ENCODE measurements around the gene INTS11. TPM values are rescaled to one million over a fixed set of nuclear protein-coding genes. Genes with fewer than 3 reads are reported as not detected.

The INTS11 gene
- total and polyA plus RNA-seq, 2 of the 13 experiments (the other 11 are each of a cell fraction or from before 2014, with no cell fraction given), result 52.8 to 94.8 TPM

DNA sequence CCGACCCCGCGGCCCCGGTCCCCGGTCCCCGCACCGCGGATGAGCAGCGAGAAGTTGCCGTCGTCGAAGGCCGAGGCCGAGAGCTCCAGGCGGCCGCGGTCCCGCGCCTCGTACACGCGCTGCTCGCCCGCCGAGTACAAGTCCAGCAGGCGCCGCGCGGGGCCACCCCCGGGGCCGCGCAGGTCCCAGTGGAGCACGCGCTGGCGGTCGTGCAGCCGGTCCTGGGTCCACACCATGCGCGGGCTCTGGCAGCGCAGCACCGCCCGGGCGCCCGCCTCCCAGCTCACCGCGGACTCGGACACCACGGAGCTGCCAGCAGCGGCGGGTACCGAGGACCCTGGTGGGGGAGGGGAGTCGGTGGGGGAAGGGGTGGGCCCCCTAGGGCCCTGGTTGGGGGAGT is 31.0 kb upstream of the INTS11 start:
- no peak overlapping the region for H3K4me2 ChIP-seq (ENCODE audit: low read depth, low read length)
- peaks cover 52% of the 10 kb centered on the region for H3K4me1 ChIP-seq (ENCODE audit: insufficient read depth, low read length)

More for the DNA sequence above, 31.0 kb upstream of the INTS11 start:
- no peak for DNase-seq (ENCODE audit: low spot score)
- no TSS peak for BruUV-seq (replicated peaks)
- FAIRE-seq, result no peak
- intact Hi-C loops (cut with micrococcal nuclease; ENCODE audit: unreplicated experiment) (no loop called here), in situ Hi-C loops (cut with HindIII; ENCODE audit: extremely low pct_ligation_motif_present, low pct_unique_long_range_greater_than_20kb) (no loop called here)
- no peaks in the 10 kb centered on the region for H3K9me3 ChIP-seq (ENCODE audit: low read length)
- H3K9ac ChIP-seq (ENCODE audit: insufficient read depth, low read depth, low read length), result no peak overlapping the region
- no peaks in the 10 kb centered on the region for H3K36me3 ChIP-seq (replicated peaks in 1 of 2; ENCODE audit: control insufficient read depth in 1 of 2, insufficient read depth in 2 of 2, low read length in 2 of 2)
- no peak overlapping the region for H2AFZ ChIP-seq (ENCODE audit: low read length)
- peaks cover 4% of the 10 kb centered on the region for H3K79me2 ChIP-seq (ENCODE audit: insufficient read depth, low read length)
- no peak overlapping the region; a peak in 1 of 6 replicates for H3K4me3 ChIP-seq (replicated peaks in 1 of 3; ENCODE audit: insufficient read depth in 1 of 3, low read depth in 2 of 3, low read length in 3 of 3)
- H3K27me3 ChIP-seq (ENCODE audit: control insufficient read depth in 1 of 2, insufficient read depth in 2 of 2, low read length in 2 of 2), result no peaks in the 10 kb centered on the region
- 74% methylated on average over 35 of the region's 52 CpGs for WGBS (ENCODE audit: low lambda C conversion rate)
- CTCF ChIA-PET (ENCODE audit: low intra/inter-chr PET ratio, low total read pairs), result no interaction called here
- no peak overlapping the region for H3K27ac ChIP-seq (ENCODE audit: extremely low read length, insufficient read depth, low read length)
- POLR2A ChIA-PET, result interaction anchor here (0.7 to 1.0 kb wide), 2 partner anchors 20 kb away, joined by 3 to 4 read pairs; no protein-coding TSS in a partner anchor
- no peak for ATAC-seq
- TF ChIP-seq MAX (IDR thresholded peaks at IDR 0.05), result peak; percentile 68
- TF ChIP-seq MYNN (CRISPR knock-in tag; IDR thresholded peaks at IDR 0.05; ENCODE audit: low read depth), result no peak
- TF ChIP-seq, protein P1, sequence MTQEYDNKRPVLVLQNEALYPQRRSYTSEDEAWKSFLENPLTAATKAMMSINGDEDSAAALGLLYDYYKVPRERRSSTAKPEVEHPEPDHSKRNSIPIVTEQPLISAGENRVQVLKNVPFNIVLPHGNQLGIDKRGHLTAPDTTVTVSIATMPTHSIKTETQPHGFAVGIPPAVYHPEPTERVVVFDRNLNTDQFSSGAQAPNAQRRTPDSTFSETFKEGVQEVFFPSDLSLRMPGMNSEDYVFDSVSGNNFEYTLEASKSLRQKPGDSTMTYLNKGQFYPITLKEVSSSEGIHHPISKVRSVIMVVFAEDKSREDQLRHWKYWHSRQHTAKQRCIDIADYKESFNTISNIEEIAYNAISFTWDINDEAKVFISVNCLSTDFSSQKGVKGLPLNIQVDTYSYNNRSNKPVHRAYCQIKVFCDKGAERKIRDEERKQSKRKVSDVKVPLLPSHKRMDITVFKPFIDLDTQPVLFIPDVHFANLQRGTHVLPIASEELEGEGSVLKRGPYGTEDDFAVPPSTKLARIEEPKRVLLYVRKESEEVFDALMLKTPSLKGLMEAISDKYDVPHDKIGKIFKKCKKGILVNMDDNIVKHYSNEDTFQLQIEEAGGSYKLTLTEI (CRISPR knock-in tag; conservative IDR thresholded peaks at IDR 0.05), result no peak
- TF ChIP-seq ZNF570 (CRISPR knock-in tag; IDR thresholded peaks at IDR 0.05; ENCODE audit: borderline replicate concordance), result no peak
- TF ChIP-seq, protein P2, sequence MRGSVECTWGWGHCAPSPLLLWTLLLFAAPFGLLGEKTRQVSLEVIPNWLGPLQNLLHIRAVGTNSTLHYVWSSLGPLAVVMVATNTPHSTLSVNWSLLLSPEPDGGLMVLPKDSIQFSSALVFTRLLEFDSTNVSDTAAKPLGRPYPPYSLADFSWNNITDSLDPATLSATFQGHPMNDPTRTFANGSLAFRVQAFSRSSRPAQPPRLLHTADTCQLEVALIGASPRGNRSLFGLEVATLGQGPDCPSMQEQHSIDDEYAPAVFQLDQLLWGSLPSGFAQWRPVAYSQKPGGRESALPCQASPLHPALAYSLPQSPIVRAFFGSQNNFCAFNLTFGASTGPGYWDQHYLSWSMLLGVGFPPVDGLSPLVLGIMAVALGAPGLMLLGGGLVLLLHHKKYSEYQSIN (CRISPR knock-in tag; IDR thresholded peaks at IDR 0.05; ENCODE audit: borderline replicate concordance), result no peak
- no peak for TF ChIP-seq STAG1 (CRISPR knock-in tag; IDR thresholded peaks at IDR 0.05)
- TF ChIP-seq ZMYM2 (CRISPR knock-in tag; IDR thresholded peaks at IDR 0.05), result no peak
- no peak for TF ChIP-seq ZFP36L2 (CRISPR knock-in tag; IDR thresholded peaks at IDR 0.05)
- TF ChIP-seq, protein P3, sequence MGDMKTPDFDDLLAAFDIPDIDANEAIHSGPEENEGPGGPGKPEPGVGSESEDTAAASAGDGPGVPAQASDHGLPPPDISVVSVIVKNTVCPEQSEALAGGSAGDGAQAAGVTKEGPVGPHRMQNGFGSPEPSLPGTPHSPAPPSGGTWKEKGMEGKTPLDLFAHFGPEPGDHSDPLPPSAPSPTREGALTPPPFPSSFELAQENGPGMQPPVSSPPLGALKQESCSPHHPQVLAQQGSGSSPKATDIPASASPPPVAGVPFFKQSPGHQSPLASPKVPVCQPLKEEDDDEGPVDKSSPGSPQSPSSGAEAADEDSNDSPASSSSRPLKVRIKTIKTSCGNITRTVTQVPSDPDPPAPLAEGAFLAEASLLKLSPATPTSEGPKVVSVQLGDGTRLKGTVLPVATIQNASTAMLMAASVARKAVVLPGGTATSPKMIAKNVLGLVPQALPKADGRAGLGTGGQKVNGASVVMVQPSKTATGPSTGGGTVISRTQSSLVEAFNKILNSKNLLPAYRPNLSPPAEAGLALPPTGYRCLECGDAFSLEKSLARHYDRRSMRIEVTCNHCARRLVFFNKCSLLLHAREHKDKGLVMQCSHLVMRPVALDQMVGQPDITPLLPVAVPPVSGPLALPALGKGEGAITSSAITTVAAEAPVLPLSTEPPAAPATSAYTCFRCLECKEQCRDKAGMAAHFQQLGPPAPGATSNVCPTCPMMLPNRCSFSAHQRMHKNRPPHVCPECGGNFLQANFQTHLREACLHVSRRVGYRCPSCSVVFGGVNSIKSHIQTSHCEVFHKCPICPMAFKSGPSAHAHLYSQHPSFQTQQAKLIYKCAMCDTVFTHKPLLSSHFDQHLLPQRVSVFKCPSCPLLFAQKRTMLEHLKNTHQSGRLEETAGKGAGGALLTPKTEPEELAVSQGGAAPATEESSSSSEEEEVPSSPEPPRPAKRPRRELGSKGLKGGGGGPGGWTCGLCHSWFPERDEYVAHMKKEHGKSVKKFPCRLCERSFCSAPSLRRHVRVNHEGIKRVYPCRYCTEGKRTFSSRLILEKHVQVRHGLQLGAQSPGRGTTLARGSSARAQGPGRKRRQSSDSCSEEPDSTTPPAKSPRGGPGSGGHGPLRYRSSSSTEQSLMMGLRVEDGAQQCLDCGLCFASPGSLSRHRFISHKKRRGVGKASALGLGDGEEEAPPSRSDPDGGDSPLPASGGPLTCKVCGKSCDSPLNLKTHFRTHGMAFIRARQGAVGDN (CRISPR knock-in tag; IDR thresholded peaks at IDR 0.05), result peak; percentile 69
- TF ChIP-seq, protein P4, sequence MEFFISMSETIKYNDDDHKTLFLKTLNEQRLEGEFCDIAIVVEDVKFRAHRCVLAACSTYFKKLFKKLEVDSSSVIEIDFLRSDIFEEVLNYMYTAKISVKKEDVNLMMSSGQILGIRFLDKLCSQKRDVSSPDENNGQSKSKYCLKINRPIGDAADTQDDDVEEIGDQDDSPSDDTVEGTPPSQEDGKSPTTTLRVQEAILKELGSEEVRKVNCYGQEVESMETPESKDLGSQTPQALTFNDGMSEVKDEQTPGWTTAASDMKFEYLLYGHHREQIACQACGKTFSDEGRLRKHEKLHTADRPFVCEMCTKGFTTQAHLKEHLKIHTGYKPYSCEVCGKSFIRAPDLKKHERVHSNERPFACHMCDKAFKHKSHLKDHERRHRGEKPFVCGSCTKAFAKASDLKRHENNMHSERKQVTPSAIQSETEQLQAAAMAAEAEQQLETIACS (CRISPR knock-in tag; IDR thresholded peaks at IDR 0.05), result peak; percentile 84
- TF ChIP-seq HOXA3 (CRISPR knock-in tag; IDR thresholded peaks at IDR 0.05), result 0 out of 2 replicates have a peak, but pooled peaks have one; percentile 28
- no peak for TF ChIP-seq MED8 (CRISPR knock-in tag; IDR thresholded peaks at IDR 0.05; ENCODE audit: insufficient replicate concordance)
- no peak for TF ChIP-seq PAWR (CRISPR knock-in tag; IDR thresholded peaks at IDR 0.05; ENCODE audit: borderline replicate concordance)
- TF ChIP-seq ZNF17 (CRISPR knock-in tag; IDR thresholded peaks at IDR 0.05), result no peak
- no peak for TF ChIP-seq SAFB2 (CRISPR knock-in tag; IDR thresholded peaks at IDR 0.05; ENCODE audit: borderline replicate concordance, low read depth)
- no peak for TF ChIP-seq ISL2 (CRISPR knock-in tag; IDR thresholded peaks at IDR 0.05)
- peak; percentile 56 for TF ChIP-seq ZNF777 (CRISPR knock-in tag; IDR thresholded peaks at IDR 0.05)
- no peak for TF ChIP-seq KDM5A (IDR thresholded peaks at IDR 0.05; ENCODE audit: borderline replicate concordance, low read length)
- no peaks in the 10 kb centered on the region for H4K20me1 ChIP-seq (ENCODE audit: insufficient read depth, low read length)
